HEK293T (cell line): ENCODE data around the gene TRAM2.
"Not testable (repeated sequence)": the region's sequence is repeated elsewhere in the genome, so short reads cannot be mapped to it uniquely, and the experiment has no call there.

Experiments
- CTCF ChIA-PET: fragments of 350-600 bp; formaldehyde crosslinking; extraction: SDS; loops from one replicate; lab custom pipeline; 2021; ENCODE audit warnings: antibody characterized with exemption, inconsistent platforms; lab: Yijun Ruan, JAX
- POLR2A ChIA-PET: fragments of 350-600 bp; formaldehyde crosslinking; extraction: SDS; loops from one replicate; lab custom pipeline; 2020; ENCODE audit warnings: antibody characterized with exemption, inconsistent platforms; lab: Yijun Ruan, JAX
- DNase-seq: peaks from one replicate; pipeline ENCODE4 v3.0.0; 2012; ENCODE audit warnings: mixed read lengths; ENCODE audit errors: extremely low spot score
- ARNT ChIP-seq: fragments of 450-650 bp; IDR thresholded peaks from 2 replicates; pipeline ENCODE4 v1.6.1; 2017; ENCODE audit warnings: mild to moderate bottlenecking
- BHLHE40 ChIP-seq: fragments of 450-650 bp; IDR thresholded peaks from 2 replicates; pipeline ENCODE4 v1.6.1; 2016; ENCODE audit warnings: mild to moderate bottlenecking, moderate library complexity, borderline replicate concordance
- CTBP1 ChIP-seq: fragments of 450-650 bp; IDR thresholded peaks from 2 replicates; pipeline ENCODE4 v1.6.1; 2016; ENCODE audit warnings: borderline replicate concordance
- ELF4 ChIP-seq: fragments of 450-650 bp; IDR thresholded peaks from 2 replicates; pipeline ENCODE4 v1.6.1; 2017; ENCODE audit warnings: antibody characterized with exemption
- FOXA1 ChIP-seq: fragments of 450-650 bp; IDR thresholded peaks from 2 replicates; pipeline ENCODE4 v1.6.1; 2016; ENCODE audit warnings: mild to moderate bottlenecking
- FOXK2 ChIP-seq: fragments of 450-650 bp; IDR thresholded peaks from 2 replicates; pipeline ENCODE4 v1.6.1; 2016; ENCODE audit warnings: mild to moderate bottlenecking
- FOXM1 ChIP-seq: fragments of 450-650 bp; IDR thresholded peaks from 2 replicates; pipeline ENCODE4 v1.6.1; 2017; ENCODE audit warnings: mild to moderate bottlenecking, borderline replicate concordance
- HDGF ChIP-seq: fragments of 450-650 bp; IDR thresholded peaks from 2 replicates; pipeline ENCODE4 v1.6.1; 2017; ENCODE audit warnings: antibody characterized with exemption, borderline replicate concordance
- L3MBTL2 ChIP-seq: fragments of 450-650 bp; conservative IDR thresholded peaks from 2 replicates; pipeline ENCODE4 v1.6.1; 2016; ENCODE audit warnings: mild to moderate bottlenecking
- LEF1 ChIP-seq: fragments of 450-650 bp; IDR thresholded peaks from 2 replicates; pipeline ENCODE4 v1.6.1; 2017; ENCODE audit warnings: mild to moderate bottlenecking, borderline replicate concordance
- NFRKB ChIP-seq: fragments of 450-650 bp; IDR thresholded peaks from 2 replicates; pipeline ENCODE4 v1.6.1; 2016; ENCODE audit warnings: mild to moderate bottlenecking, moderate library complexity
- PKNOX1 ChIP-seq: fragments of 450-650 bp; IDR thresholded peaks from 2 replicates; pipeline ENCODE4 v1.6.1; 2016
- SP1 ChIP-seq: fragments of 450-650 bp; IDR thresholded peaks from 2 replicates; pipeline ENCODE4 v1.6.1; 2017
- SUZ12 ChIP-seq: fragments of 450-650 bp; IDR thresholded peaks from 2 replicates; pipeline ENCODE4 v1.6.1; 2016; ENCODE audit warnings: mild to moderate bottlenecking
- TARDBP ChIP-seq: fragments of 450-650 bp; IDR thresholded peaks from 2 replicates; pipeline ENCODE4 v1.6.1; 2016
- ZNF384 ChIP-seq: fragments of 450-650 bp; IDR thresholded peaks from 2 replicates; pipeline ENCODE4 v1.6.1; 2016

Gene TRAM2

GRCh38 chr6:52482903-52483670 lies 93.8 kb downstream of the TRAM2 start:
- TF ChIP-seq TARDBP (no peak), SP1 (no peak), L3MBTL2 (no peak), ELF4 (no peak), ARNT (no peak), BHLHE40 (no peak), SUZ12 (no peak), LEF1 (no peak), HDGF (no peak), NFRKB (no peak), CTBP1 (no peak), FOXK2 (no peak), FOXA1 (no peak), FOXM1 (no peak), PKNOX1 (no peak), ZNF384 (no peak)
- CTCF ChIA-PET: no interaction called here
- DNase-seq: no peak

GRCh38 chr6:52475307-52475706 lies 101.6 kb downstream of the TRAM2 start:
- ChIA-PET POLR2A (no interaction called here), CTCF (no interaction called here)
- TF ChIP-seq CTBP1 (no peak), ZNF384 (no peak), LEF1 (no peak), SP1 (no peak), FOXA1 (no peak), ARNT (no peak), L3MBTL2 (no peak), FOXM1 (no peak)
- no peak for DNase-seq

More at GRCh38 chr6:52482903-52483670, 93.8 kb downstream of the TRAM2 start:
- POLR2A ChIA-PET: no interaction called here

GRCh38 chr6:52474173-52474572 lies 102.7 kb downstream of the TRAM2 start:
- CTCF ChIA-PET: no interaction called here
- no peak for DNase-seq
- POLR2A ChIA-PET: no interaction called here
- TF ChIP-seq FOXK2 (no peak), SUZ12 (no peak), L3MBTL2 (no peak), HDGF (no peak), SP1 (no peak), BHLHE40 (no peak), ELF4 (no peak), LEF1 (no peak), PKNOX1 (no peak), FOXM1 (no peak), FOXA1 (no peak), NFRKB (no peak), CTBP1 (no peak), ARNT (no peak), ZNF384 (no peak)

- POLR2A ChIA-PET, DNase-seq, CTCF ChIA-PET: not testable (repeated sequence)
These were observed 115.7 kb downstream of the TRAM2 start for GRCh38 chr6:52461194-52461593.

GRCh38 chr6:52457096-52457495 lies 119.8 kb downstream of the TRAM2 start:
- POLR2A ChIA-PET: no interaction called here
- TF ChIP-seq SUZ12: no peak
- no peak for TF ChIP-seq ZNF384
- TF ChIP-seq PKNOX1: no peak
- TF ChIP-seq FOXK2: no peak
- no peak for TF ChIP-seq ARNT
- TF ChIP-seq LEF1: no peak
- TF ChIP-seq L3MBTL2: no peak
- no peak for TF ChIP-seq FOXM1
- TF ChIP-seq SP1: no peak
- TF ChIP-seq FOXA1: no peak
- TF ChIP-seq HDGF: no peak
- TF ChIP-seq TARDBP: no peak
- CTCF ChIA-PET: no interaction called here
- no peak for DNase-seq

- CTCF ChIA-PET: no interaction called here
- POLR2A ChIA-PET: no interaction called here
- TF ChIP-seq SP1 (no peak), ZNF384 (no peak), FOXM1 (no peak), HDGF (no peak), BHLHE40 (no peak), CTBP1 (no peak), ARNT (no peak), L3MBTL2 (no peak), LEF1 (no peak), PKNOX1 (no peak), ELF4 (no peak), FOXA1 (no peak)
- no peak for DNase-seq
These were observed 122.3 kb downstream of the TRAM2 start for GRCh38 chr6:52454556-52454955.
